ENCODE data around the gene MTFP1.
"Not testable (repeated sequence)": the region's sequence is repeated elsewhere in the genome, so short reads cannot be mapped to it uniquely, and the experiment has no call there.

MTFP1 gene

DNA sequence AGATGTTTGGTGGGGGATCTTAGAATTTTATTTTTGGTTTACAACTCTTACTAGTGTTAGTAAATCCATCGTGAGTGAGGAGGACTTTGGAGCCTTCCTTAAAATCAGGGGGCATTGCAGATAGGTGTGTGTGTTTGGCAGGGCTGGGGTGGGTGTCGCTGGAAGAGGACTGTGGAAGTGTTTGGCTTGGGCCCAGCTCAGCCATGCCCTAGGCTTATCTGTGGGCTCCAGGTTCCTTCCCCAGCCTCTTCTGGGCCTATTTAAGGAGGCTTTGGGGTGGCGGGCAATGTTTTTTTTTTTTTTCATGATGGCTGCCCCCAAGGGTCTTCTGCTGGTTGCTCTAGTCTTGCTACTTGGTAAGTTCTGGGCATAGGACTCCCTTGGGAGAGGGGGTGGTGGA is 22.1 kb downstream of the MTFP1 start:
- in situ Hi-C loops (cut with MboI; ENCODE audit: low sequenced_read_pairs): no loop called here

DNA sequence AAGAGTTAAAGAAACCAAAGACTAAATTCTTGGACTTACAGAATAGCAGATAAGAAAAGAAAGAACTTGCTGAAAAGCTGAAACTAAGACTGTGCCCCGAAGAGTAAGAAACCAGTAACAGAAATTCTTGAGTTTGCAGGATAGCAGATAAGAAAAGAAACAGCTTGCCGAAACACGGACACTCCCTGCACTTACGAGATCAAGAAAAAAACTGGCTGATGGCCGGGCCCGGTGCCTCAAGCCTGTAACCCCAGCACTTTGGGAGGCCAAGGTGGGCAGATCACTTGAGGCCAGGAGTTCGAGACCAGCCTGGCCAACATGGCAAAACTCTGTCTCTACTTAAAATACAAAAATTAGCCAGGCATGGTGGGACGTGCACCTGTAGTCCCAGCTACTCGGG is 25.9 kb downstream of the MTFP1 start:
- in situ Hi-C loops (cut with MboI; ENCODE audit: low sequenced_read_pairs): not testable (repeated sequence)

DNA sequence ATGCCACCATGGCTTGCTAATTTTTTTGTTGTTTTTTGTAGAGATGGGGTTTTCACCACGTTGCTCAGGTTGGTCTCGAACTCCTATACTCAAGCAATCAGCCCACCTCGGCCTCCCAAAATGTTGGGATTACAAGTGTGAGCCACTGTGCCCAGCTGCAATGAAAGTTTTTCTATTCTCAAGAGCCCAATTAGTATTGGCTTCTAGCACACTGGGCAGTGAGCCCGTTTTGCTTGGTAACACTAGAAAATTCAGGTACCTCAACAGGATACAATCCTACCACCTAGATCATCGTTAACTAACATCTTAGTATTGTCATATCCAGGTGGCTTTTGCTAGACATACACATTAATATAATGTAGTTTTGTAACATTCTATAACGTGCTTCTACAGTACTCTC is 27.3 kb downstream of the MTFP1 start:
- in situ Hi-C loops (cut with MboI; ENCODE audit: low sequenced_read_pairs): no loop called here

DNA sequence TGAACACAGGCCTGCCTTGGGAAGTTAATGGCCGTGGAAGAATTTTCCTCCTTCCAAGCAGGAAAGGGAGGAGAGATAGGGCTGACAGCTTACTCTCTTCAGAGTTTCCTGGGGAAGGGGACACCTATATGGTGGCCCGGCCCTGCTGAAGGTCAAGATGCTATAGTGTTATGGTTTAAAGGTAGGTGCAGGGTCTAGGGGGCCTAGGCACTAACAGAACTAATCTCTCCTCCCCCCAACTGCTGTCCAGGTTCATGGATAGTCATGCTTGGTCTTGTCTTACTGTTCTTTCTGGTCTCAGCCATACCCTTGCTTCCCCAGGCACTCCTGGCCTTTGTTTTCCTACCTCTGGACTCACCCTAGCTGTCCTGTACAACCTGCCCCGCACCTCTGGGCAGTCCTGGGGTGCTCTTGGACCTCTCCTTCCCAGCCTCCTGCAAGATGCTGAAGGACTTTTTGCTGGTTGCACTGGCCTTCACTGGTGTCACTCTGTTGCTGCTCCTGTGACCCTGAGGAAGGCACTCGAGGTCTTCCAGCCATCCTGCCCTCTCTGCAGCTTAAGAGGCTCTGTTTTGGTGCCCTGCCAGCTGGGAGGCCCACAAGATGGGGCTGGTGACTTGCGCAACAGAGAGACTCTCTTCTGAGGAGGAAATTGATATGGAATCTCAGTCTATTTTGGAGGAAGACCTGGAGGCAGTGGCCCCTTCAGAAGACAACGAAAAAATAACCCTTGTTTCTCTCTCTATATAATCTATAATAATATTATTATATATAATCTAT is 28.4 kb downstream of the MTFP1 start:
- in situ Hi-C loops (cut with MboI; ENCODE audit: low sequenced_read_pairs): no loop called here

DNA sequence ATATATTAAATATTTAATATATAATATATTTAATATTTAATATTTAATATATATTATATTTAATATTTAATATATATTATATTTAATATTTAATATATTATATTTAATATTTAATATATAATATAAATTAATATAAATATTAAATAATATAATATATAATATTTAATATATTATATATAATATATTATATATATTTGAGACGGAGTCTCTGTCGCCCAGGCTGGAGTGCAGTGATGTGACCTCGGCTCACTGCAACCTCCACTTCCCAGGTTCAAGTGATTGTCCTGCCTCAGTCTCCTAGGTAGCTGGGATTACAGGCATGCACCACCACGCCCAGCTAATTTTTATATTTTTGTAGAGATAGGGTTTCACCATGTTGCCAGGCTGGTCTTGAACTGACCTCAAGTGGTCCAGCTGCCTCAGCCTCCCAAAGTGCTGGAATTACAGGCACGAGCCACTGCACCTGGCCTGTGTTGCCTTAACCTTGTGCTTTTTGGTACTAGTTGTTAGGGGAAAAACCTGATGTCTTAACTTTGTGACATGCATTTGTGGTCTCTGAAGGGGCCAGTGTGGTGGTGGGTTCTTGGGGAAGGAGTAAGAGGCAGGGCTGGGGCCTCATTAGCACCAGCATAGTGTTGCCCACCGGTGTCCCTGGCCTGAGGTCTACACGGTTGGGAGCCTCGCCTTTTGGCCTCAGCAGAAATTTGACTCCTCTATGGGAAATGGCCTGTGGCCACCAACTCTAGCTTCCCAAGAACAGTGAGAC is 29.7 kb downstream of the MTFP1 start:
- in situ Hi-C loops (cut with MboI; ENCODE audit: low sequenced_read_pairs): no loop called here

DNA sequence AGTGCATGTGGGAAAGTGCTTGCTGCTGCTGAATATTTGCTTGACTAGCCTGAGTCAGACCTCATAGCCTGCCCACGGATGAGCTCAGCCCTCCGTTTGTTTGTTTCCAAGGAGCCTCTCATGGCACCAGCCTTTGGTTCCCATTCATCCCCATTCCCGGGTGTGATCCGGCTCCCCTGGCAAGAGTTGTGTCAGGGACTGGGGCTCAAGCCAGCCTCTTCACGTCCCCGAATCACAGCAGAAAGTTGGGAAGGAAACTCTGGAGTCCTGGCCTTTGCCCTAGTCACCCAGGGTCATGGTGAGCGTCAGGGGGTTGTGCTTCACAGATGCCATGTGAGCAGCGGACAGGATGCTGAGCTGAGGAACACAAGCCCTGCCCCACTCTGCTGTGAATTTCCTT is 32.4 kb downstream of the MTFP1 start:
- in situ Hi-C loops (cut with MboI; ENCODE audit: low sequenced_read_pairs): no loop called here

DNA sequence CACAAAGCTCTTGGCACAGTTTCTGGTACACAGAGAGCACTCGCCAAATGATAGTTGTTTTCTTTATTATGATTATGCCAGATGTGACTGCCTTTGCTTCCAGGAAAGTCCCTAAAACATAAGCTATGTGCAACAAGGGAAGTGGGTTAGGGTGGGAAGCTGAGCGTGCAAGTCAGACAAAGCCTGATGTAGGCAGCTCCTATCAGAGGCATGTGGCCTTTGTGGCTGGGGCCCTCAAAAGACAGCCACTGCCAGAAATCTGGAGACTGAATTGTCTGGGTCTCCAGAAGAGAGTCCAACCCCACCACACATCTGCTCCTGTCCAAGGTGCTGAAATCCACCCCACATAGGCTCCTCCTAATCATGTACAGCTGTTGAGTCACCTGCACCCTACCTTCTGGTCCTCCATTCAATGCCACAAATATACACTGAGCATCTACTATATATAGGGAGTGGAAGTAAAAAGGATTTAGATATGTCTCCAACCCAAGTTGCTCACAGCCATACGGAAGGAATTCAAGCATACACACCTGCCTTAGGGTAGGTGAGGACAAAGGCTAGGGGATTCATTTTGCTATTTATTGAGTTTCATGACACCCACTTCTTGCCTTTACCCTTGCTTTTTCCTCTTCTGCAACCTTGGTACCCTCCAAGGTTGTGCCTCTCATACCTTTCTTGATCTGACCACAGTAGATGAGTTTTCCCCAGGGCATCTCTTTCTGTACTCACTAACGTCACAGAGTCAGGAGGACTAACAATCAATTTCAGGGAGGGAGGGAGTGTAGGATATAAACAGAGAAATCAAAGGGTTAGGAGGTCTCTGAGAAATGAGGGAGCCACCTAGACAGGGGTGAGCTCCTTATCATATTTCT is 33.8 kb downstream of the MTFP1 start:
- in situ Hi-C loops (cut with MboI; ENCODE audit: low sequenced_read_pairs): no loop called here

DNA sequence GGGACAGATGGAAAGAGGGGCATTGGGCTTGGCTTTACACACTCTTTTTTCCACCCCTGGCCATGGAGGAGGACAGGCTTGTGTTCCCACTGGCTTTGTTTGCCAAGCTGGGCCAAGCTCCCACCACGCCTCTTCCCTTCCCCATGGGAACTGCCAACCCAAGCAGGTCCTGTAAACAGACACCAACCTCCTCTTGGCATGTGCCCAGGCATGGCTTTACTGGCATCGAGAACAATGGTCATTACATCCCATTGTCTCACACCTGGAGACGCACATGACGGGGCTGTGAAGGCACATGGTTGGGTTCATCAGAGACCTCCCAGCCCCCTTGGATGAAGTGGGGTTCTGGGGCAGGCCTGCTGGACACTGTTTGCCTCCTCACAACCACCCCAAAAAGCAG is 34.6 kb downstream of the MTFP1 start:
- in situ Hi-C loops (cut with MboI; ENCODE audit: low sequenced_read_pairs): no loop called here

DNA sequence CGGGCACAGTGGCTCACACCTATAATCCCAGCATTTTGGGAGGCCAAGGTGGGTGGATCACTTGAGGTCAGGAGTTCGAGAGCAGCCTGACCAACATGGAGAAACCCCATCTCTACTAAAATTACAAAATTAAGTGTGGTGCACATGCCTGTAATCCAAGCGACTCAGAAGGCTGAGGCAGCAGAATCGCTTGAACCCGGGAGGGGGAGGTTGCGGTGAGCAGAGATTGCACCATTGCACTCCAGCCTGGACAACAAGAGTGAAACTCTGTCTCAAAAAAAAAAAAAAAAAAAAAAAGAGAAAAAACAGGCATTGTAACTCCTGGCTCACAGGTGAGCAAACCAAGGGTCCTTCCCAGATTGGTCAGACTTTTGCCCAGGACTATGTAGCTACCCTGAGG is 35.0 kb downstream of the MTFP1 start:
- in situ Hi-C loops (cut with MboI; ENCODE audit: low sequenced_read_pairs): not testable (repeated sequence)

DNA sequence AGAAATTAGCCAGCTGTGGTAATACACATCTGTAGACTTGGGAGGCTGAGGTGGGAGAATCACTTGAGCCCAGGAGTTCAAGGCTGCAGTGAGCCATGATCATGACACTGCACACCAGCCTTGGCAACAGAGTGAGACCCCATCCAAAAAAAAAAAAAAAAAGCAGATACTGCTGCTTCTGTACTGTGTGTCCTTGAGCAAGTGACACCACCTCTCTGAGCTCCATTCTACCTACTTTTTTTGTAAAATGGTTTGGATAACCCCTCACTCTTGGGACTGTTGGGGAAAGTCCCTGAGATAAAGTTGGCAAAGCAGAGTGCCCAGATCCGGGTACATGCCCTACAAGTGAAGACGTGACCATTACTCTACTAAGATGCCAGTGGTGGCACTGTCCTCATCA is 43.6 kb downstream of the MTFP1 start:
- in situ Hi-C loops (cut with MboI; ENCODE audit: low sequenced_read_pairs): no loop called here

DNA sequence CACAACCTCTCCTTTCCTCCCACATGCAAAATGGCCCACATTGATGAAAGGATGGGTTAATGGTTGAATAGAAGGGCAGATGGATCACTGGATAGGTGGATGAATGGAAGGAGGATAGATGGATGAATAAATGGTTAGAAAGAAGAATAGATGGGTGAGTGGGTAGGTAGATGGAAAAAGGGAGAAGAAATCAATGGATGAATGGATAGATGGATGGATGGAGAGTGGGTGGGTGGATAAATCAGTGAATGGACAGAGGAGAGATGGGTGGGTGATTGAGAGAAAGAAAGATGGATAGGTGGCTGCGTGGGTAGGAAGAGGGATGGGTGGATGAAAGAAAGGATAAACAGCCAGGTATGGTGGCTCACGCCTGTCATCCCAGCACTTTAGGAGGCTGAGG is 45.1 kb downstream of the MTFP1 start:
- in situ Hi-C loops (cut with MboI; ENCODE audit: low sequenced_read_pairs): no loop called here

DNA sequence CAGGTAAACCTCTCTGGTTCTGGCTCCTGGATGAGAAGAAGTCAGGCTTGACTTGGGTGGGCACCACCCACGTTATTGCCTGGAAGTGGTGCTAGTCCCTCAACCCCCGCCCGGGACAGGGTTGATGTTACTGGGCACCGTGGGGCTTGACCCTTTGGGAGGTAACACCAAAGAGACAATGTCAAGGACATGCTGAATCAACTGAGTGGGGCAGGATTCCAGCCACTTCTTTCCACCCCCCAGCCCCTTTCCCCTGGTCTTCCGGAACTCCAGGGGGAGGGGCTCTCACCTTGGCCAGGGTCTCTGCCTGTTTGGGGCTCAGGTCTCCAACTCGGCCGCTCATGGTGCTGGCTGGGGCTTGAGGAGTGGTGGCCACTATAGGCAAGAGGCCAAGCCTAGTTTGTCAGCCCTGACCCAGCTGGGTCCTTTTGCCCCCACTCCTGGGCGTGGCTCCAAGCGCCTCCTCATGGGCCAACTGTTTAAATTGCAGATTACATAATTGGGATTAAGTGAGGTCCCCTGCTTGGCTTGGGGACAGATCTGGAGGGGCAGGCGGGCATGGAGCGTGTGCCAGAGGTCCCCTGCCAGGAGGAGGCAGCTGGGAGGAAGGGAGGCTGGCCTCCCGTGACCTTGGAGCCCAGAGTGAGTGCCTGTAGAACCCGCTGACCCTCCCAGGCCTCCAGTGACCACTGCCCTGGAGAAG is 46.2 kb downstream of the MTFP1 start, which contains the start of gene SEC14L3:
Gene SEC14L3, minus strand, starts transcription at position 402 of the 703 bp plus-strand sequence. Its CDS starts 59 bp downstream, at position 343.
- in situ Hi-C loops (cut with MboI; ENCODE audit: low sequenced_read_pairs): no loop called here

DNA sequence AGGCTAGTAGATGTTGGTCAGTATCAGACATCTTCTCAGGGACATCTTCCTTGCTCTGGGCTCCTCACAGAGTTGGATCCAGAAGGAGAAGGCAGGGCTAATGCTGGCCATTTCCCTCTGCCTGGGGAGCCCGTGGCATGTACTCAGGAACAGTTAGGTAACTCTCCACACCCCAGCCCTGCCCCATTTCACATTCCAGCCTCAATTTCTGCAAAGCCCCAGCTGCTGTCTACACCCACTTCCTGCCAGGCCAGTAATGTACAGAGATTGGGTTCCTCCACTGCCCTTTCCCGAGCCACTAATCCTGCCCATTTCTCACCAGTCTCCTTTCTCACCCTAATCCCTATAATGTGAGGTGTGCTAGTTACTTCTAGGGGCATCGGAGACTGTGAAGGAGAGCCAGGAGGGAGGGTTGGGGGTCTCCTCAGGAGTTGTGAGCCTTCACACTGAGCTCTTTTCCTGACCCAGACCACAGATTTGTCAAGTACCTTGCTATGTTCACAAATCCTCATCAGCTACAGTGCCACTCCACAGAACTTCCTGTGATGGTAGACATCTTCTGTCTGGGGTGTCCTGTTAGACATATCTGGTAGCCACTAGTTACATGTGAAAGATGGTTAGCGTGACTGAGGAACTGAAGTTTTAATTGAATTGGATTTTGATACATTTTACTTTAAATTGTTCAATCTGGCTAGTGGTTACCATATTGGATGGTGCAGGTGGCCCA is 47.6 kb downstream of the MTFP1 start:
- in situ Hi-C loops (cut with MboI; ENCODE audit: low sequenced_read_pairs): no loop called here

DNA sequence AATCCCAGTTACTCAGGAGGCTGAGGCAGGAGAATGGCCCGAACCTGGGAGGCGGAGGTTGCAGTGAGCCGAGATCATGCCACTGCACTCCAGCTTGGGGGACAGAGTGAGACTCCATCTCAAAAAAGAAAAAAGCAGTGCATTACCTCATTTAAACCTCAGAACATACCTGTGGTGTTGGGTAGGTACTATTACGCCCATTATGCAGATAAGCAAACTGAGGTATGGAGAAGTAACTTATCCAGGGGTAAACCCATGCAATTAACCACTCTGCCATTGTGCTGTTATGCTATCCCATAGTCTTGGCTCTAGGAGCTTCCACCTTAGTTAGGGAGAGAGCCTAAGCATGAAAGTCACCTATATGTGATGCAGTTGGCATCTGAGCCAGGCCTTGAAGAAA is 48.6 kb downstream of the MTFP1 start:
- in situ Hi-C loops (cut with MboI; ENCODE audit: low sequenced_read_pairs): no loop called here

DNA sequence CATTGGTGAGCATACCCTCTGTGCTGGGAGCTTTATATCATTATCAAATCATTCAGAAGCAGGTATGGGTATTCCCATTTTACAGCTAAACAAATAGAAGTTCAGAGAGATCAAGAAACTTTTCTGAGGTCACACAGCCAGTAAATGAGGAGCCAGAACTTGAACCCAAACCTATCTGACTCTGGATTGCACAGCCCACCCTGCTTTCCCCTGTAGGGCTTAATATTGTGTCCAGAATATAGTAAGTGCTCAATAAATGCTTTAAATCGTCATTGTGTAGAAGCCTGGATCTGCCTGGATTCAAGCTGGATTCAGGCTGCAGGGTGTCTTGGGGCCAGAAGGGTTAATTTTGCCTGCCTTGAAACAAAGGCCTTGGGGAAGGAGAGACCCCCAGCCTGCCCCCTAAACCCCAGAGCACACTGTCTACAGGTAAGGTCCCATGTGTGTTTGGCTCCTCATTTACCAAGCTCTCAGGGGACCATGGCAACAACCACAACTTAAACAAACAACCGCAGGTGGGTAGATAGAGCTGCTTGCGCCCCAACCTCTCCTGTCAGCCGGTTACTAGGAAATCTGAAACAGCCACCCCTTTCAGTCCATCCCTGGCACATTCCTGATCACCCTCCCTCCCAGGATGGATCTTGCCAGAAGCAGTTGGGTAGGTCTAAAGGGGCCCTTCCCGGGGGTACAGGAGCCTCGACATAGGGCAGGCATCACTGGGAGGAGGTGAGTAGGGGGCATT is 49.3 kb downstream of the MTFP1 start:
- in situ Hi-C loops (cut with MboI; ENCODE audit: low sequenced_read_pairs): loop anchor here (25.0 kb wide), 1 partner anchor 363 kb away; no protein-coding TSS in a partner anchor

Data from HL-60/S4 treated with phorbol 12-myristate 13-acetate at 8.2 ng/mL for 4 days and 3 days (cell line).